GM12864 (cell line): ENCODE data around the gene GATD1.

Source experiments
- DNase-seq: peaks from one replicate; pipeline ENCODE4 v3.0.0-alpha.2; 2011; ENCODE audit warnings: low read depth
- H3K4me3 ChIP-seq: 2 replicates; pipeline ENCODE4 v1.5.1; 2011; ENCODE audit warnings: mild to moderate bottlenecking, low read depth, low read length, control low read depth
- TF ChIP-seq, protein P1 (sequence below): IDR thresholded peaks from 2 replicates; pipeline ENCODE4 v1.5.1; 2011; ENCODE audit warnings: low read depth, mild to moderate bottlenecking, moderate library complexity, low read length, control low read depth, inconsistent platforms; ENCODE audit errors: missing control alignments

The GATD1 gene

DNA sequence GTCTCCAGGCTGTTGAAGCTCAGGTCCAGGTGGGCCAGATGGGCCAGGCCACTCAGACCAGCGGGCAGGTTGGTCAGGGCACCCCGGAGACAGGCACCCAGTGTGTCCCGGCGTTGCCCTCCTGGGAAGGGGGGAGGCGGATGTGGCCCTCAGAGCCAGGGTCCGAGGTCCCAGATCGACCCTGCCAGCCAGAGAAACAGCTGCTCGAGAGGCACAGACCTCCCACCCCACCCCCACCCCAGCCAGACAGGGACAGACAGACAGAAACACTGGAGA is 26.1 kb upstream of the GATD1 start:
- peak overlapping the region; percentile 60 for H3K4me3 ChIP-seq
- TF ChIP-seq, protein P1, sequence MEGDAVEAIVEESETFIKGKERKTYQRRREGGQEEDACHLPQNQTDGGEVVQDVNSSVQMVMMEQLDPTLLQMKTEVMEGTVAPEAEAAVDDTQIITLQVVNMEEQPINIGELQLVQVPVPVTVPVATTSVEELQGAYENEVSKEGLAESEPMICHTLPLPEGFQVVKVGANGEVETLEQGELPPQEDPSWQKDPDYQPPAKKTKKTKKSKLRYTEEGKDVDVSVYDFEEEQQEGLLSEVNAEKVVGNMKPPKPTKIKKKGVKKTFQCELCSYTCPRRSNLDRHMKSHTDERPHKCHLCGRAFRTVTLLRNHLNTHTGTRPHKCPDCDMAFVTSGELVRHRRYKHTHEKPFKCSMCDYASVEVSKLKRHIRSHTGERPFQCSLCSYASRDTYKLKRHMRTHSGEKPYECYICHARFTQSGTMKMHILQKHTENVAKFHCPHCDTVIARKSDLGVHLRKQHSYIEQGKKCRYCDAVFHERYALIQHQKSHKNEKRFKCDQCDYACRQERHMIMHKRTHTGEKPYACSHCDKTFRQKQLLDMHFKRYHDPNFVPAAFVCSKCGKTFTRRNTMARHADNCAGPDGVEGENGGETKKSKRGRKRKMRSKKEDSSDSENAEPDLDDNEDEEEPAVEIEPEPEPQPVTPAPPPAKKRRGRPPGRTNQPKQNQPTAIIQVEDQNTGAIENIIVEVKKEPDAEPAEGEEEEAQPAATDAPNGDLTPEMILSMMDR = no peak
- no peak for DNase-seq

DNA sequence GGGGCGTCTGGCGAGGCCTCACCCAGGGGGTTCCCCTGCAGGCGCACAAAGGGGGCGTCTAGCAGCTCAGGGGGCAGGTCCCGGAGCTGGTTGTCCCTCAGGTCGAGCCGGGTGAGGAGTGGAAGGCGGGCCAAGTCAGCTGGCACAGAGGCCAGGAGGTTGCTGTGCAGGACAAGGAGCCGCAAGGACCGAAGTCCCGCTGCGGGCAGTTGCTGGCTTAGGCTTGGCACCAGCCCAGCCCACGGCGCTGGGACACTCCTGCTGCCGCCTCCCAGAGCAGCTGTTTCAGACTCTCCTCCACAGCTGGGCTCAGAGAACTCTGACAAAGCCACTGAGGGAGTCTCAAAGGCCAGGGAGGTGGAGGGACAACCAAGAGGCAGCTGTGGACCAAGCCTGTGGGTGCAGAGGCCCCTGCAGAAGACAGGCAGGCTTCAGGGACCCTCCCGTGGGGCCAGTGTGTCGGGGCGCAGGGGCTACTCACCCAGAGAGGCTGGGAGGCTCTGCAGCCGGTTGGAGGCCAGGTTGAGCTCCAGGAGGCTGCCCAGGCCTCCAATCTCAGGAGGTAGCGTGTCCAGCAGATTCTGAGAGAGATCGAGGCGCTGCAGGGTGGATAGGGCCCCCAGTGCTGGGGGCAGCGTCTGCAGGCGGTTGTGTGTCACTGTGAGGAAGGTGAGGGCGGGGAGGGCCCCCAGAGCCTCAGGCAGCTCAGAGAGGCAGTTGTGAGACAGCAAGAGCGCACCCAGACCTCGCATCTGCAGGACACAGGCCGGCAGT is 25.6 kb upstream of the GATD1 start:
- no peak for DNase-seq
- TF ChIP-seq, protein P1 = no peak
- H3K4me3 ChIP-seq = no peak overlapping the region

DNA sequence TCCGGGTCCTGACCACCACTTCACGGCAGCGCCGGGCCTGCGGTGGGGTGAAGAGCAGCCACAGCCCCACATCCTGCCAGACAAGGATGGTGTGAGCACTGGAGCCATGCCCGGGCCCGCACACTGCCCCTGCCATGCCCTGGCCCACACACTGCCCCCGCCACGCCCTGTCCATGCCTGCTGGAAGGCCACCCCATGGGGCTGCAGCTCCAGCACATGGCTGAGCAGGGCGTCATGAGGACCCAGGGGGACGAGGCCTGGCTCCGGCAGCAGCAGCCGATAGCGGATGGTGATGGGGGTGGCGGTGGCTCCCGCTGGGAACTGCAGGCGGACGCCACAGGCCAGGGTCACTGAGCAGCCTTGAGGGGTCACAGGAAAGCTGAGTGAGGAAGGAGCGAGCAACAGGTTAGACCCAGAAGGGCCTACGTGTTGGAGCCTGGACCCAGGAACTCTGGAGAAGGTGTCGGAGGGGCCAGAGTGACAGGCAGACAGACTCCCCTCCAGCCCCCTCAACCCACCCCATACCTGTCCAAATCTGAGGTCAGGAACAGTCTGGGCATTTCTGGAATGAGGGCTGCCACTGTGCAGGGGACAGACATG is 24.8 kb upstream of the GATD1 start:
- TF ChIP-seq, protein P1 = no peak
- no peak for DNase-seq
- no peak overlapping the region for H3K4me3 ChIP-seq

DNA sequence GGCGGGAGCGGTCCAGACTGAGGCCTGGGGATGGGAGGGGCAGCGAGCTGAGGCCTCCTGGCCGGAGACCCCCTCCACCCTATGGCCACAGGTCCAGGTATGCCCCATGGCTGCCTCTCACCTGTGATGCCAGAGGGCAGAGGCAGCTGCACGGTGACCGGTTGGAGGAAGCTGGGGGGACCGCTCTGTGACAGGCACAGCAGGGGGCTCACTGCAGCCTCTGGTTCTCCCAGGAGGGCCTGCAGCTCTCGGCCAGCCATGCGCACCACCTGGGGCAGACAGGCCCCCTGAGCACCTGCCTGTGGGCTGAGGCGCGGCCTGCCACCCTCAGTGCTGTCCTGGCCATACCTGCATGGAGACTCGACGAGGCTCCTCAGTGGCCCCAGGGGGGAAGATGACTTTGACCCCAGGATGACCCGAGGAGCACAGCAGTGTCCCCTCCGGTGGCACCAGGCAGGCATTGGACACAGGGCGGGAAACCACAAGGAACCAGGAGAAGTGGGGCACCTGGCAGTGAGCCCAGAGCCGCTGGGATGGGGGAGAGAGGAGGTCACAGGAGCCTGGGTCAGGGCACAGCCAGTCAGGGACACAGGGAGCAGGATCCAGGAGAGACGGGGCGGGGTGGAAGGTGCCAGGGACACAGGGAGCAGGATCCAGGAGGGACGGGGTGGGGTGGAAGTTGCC is 24.0 kb upstream of the GATD1 start:
- no peak overlapping the region for H3K4me3 ChIP-seq
- no peak for DNase-seq
- TF ChIP-seq, protein P1 = no peak

DNA sequence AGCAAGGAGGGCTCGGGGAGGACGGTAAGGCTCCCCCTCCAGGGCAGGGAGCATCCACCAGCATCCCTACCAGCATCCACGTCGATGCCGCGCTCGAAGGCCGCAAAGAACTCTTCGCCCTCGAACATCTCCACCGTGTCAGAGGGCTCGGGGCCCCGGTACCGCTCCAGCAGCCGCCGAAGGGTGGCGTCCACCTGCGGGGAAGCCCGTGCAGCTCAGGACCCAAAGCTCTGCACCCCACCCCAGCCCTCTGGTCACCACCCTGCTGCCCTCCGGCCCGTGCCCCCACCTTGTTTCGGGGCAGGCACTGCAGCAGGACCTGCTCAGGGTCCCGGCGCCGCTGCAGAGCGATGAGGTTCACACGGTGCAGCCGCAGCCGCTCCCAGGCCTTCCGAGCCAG is 23.2 kb upstream of the GATD1 start:
- H3K4me3 ChIP-seq = no peak overlapping the region
- TF ChIP-seq, protein P1 = no peak
- no peak for DNase-seq

DNA sequence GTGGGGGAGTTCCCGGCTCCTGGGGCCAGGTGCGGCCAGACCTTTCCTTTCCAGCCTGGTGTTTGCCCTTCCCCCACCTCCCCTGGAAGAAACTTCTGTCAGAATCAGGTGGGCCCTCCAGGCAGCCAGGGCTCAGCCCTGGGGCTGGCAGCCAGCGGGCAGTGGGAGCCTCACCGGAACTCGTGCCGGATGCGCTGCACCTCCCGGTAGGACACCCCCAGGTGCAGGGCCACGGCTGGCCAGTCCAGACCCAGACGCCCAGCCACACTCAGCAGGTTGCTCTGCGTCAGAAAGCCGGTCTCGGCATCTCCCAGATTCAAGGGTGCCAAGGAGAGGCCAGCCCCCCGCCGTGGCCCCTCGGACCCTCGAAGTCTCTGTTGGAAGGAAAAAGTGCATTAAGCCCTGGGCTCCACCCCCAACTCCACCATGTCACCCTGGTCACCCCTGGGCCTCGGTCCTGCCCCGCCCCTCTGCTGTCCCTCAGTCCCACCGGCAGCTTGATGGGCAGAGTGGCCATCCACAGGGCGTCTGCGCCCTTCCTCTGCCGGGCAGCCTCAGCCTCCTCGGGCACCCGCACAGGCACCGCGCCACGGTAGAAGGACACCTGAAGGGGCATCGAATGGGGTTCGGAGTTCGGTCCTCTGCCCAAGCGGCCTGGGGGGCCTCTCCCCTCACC is 22.5 kb upstream of the GATD1 start:
- DNase-seq = no peak
- TF ChIP-seq, protein P1 = no peak
- H3K4me3 ChIP-seq = no peak overlapping the region
